Measurements from ENCODE around the gene CYP2F1.
"Not testable (repeated sequence)": the region's sequence is repeated elsewhere in the genome, so short reads cannot be mapped to it uniquely, and the experiment has no call there.

CYP2F1 gene

GRCh38 chr19:41127801-41128300, 13.6 kb downstream of the CYP2F1 start:
- peak; percentile 82 for DNase-seq (ENCODE audit: low spot score)

GRCh38 chr19:41128692-41129091, 14.5 kb downstream of the CYP2F1 start:
- DNase-seq (ENCODE audit: low spot score): no peak

GRCh38 chr19:41131186-41131585, 17.0 kb downstream of the CYP2F1 start:
- DNase-seq (ENCODE audit: low spot score): peak; percentile 50

- DNase-seq (ENCODE audit: low spot score): no peak
These were observed 19.0 kb downstream of the CYP2F1 start for GRCh38 chr19:41133260-41133659.

GRCh38 chr19:41134616-41135015, 20.4 kb downstream of the CYP2F1 start:
- DNase-seq (ENCODE audit: low spot score): no peak

- DNase-seq (ENCODE audit: low spot score): peak; percentile 87
These were observed 21.5 kb downstream of the CYP2F1 start for GRCh38 chr19:41135390-41136384.

- DNase-seq (ENCODE audit: low spot score): no peak
These were observed 22.6 kb downstream of the CYP2F1 start for GRCh38 chr19:41136636-41137455.

GRCh38 chr19:41144403-41144802, 30.2 kb downstream of the CYP2F1 start:
- DNase-seq (ENCODE audit: low spot score): peak; percentile 73

GRCh38 chr19:41149831-41150230, 35.6 kb downstream of the CYP2F1 start:
- DNase-seq (ENCODE audit: low spot score): no peak

GRCh38 chr19:41150986-41151385, 36.8 kb downstream of the CYP2F1 start:
- not testable (repeated sequence) for DNase-seq (ENCODE audit: low spot score)

- DNase-seq (ENCODE audit: low spot score): no peak
These were observed 39.8 kb downstream of the CYP2F1 start for GRCh38 chr19:41154060-41154459.

GRCh38 chr19:41156207-41156606, 42.0 kb downstream of the CYP2F1 start:
- no peak for DNase-seq (ENCODE audit: low spot score)

GRCh38 chr19:41159881-41160280, 45.6 kb downstream of the CYP2F1 start:
- DNase-seq (ENCODE audit: low spot score): no peak

- DNase-seq (ENCODE audit: low spot score): no peak
These were observed 47.7 kb downstream of the CYP2F1 start for GRCh38 chr19:41161903-41162302.

- no peak for DNase-seq (ENCODE audit: low spot score)
These were observed 52.9 kb downstream of the CYP2F1 start for GRCh38 chr19:41166944-41167804.

GRCh38 chr19:41172297-41173164, 58.3 kb downstream of the CYP2F1 start:
- no peak for DNase-seq (ENCODE audit: low spot score)

- no peak for DNase-seq (ENCODE audit: low spot score)
These were observed 60.2 kb downstream of the CYP2F1 start for GRCh38 chr19:41174297-41174928.

GRCh38 chr19:41175801-41176777, 61.9 kb downstream of the CYP2F1 start:
- peak; percentile 76 for DNase-seq (ENCODE audit: low spot score)
